GM12872 (cell line): ENCODE measurements around the gene KATNIP.
A peak's percentile ranks its signal among the peaks of the same experiment; 100 is the strongest.

Experiments
- TF ChIP-seq, protein P1 (sequence below): IDR thresholded peaks from 3 replicates; pipeline ENCODE4 v1.5.1; 2011; ENCODE audit warnings: low read depth, mild to moderate bottlenecking, low read length, moderate library complexity; ENCODE audit not compliant: insufficient read depth

KATNIP gene

GRCh38 chr16:27511657-27512448 lies 38.1 kb upstream of the KATNIP start:
- TF ChIP-seq, protein P1, sequence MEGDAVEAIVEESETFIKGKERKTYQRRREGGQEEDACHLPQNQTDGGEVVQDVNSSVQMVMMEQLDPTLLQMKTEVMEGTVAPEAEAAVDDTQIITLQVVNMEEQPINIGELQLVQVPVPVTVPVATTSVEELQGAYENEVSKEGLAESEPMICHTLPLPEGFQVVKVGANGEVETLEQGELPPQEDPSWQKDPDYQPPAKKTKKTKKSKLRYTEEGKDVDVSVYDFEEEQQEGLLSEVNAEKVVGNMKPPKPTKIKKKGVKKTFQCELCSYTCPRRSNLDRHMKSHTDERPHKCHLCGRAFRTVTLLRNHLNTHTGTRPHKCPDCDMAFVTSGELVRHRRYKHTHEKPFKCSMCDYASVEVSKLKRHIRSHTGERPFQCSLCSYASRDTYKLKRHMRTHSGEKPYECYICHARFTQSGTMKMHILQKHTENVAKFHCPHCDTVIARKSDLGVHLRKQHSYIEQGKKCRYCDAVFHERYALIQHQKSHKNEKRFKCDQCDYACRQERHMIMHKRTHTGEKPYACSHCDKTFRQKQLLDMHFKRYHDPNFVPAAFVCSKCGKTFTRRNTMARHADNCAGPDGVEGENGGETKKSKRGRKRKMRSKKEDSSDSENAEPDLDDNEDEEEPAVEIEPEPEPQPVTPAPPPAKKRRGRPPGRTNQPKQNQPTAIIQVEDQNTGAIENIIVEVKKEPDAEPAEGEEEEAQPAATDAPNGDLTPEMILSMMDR, result no peak

DNA sequence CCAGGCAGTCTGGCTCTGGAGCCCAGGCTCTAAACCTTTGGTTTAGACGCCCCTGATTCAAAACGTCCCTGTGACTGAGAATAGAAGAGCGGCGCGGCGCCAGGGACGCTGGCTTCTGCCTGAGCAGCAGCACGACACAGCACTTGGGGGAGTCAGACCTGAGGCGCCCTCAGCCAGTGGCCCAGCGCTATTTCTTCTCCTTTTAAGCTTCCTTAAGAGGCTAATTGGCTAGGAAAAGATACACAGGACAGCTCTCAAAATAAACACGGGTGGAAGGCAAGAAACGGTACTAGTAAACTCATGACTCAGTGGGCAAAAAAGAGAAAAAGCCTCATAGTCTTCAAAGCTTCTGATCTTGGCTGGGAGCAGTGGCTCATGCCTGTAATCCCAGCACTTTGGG lies 35.1 kb upstream of the KATNIP start:
- TF ChIP-seq, protein P1, result no peak

GRCh38 chr16:27515874-27516353 lies 34.0 kb upstream of the KATNIP start:
- TF ChIP-seq, protein P1, result peak; percentile 89

DNA sequence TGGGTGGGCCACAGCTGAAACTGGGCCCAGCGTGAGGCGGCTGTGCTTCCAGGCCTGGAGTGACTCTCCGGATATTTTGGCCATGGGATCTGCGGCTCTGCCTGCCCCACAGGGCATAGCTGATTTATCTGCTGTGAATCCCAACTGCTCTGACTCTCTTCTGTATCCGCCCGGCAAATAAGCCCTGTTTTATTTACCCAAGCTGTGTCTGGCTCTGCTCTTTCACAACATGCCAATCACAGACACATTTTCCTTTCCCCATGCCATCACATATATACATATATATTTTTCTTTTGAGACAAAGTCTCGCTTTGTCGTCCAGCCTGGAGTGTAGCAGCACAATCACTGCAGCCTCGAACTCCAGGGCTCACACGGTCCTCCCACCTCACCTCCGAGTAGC lies 33.6 kb upstream of the KATNIP start:
- TF ChIP-seq, protein P1, result no peak

DNA sequence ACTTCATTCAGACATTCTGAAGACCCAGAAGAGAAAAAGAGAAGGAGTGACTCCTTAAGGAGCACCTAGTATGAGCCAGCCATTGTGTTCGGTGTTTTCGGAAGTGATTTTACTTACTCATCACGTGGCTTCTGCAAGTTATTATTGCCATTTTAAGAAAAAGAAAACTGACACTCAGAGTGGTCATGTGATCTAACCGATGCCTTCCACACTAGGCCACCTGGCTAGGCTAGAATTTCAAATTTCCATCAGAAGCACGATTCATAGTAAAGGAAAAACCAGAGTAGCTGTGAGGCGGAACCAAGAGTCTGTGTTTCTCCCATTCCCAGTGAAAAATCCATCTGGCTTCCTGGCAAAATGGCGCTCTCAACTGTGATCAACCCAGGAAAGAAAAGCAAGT lies 32.3 kb upstream of the KATNIP start:
- TF ChIP-seq, protein P1, result no peak

DNA sequence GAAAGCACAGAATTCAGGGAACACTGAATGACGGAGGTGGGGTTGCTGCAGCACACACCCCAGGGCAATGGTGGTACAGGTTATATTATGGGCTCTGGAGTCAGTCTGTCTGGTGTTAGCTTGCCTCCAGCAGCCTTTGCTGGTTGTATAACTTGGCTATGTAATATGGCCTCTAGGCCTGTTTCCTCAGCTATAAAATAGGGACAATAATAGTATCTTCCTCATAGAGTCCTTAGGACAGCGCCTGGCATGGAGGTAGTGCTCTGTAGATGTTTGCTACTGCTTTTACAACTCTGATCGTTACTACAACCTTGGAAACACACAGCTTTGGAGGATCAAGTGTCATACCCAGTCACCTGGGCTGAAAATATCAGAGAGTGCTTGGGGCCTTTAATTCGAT lies 31.7 kb upstream of the KATNIP start:
- TF ChIP-seq, protein P1, result no peak

- TF ChIP-seq, protein P1, result no peak
These were observed 28.8 kb upstream of the KATNIP start for GRCh38 chr16:27520982-27521673.
